Kidney epithelial cell (primary cell): ENCODE measurements around the gene SLC43A2. TPM values are rescaled to one million over a fixed set of nuclear protein-coding genes. Genes with fewer than 3 reads are reported as not detected.

Source experiments
- DNase-seq: peaks from one replicate; pipeline ENCODE4 v3.0.0-alpha.2; 2010; ENCODE audit warnings: low read depth
- H3K27me3 ChIP-seq: 2 replicates; pipeline ENCODE4 v1.6.0; 2011; ENCODE audit warnings: low read length; ENCODE audit not compliant: control insufficient read depth, insufficient read depth
- H3K36me3 ChIP-seq: 2 replicates; pipeline ENCODE4 v1.5.1; 2011; ENCODE audit warnings: low read length; ENCODE audit not compliant: control insufficient read depth, insufficient read depth
- H3K4me3 ChIP-seq: 2 replicates; pipeline ENCODE4 v1.5.1; 2011; ENCODE audit warnings: low read depth, mild to moderate bottlenecking, control low read depth, low read length
- total RNA-seq: library from RNA; depleted of rRNA; stranded (reverse); fragments of >200 nt; gene quantifications from 2 replicates; pipeline ENCODE4 v1.2.3, GENCODE V29; 2015
- TF ChIP-seq, protein P1 (sequence below): IDR thresholded peaks from 2 replicates; pipeline ENCODE4 v1.5.1; 2011; ENCODE audit warnings: mild to moderate bottlenecking, moderate library complexity, low read length, control low read depth, inconsistent platforms; ENCODE audit not compliant: insufficient read depth, poor library complexity, severe bottlenecking

Gene SLC43A2
- total RNA-seq, 1 donor from 2014 or later = 9.1 TPM

DNA sequence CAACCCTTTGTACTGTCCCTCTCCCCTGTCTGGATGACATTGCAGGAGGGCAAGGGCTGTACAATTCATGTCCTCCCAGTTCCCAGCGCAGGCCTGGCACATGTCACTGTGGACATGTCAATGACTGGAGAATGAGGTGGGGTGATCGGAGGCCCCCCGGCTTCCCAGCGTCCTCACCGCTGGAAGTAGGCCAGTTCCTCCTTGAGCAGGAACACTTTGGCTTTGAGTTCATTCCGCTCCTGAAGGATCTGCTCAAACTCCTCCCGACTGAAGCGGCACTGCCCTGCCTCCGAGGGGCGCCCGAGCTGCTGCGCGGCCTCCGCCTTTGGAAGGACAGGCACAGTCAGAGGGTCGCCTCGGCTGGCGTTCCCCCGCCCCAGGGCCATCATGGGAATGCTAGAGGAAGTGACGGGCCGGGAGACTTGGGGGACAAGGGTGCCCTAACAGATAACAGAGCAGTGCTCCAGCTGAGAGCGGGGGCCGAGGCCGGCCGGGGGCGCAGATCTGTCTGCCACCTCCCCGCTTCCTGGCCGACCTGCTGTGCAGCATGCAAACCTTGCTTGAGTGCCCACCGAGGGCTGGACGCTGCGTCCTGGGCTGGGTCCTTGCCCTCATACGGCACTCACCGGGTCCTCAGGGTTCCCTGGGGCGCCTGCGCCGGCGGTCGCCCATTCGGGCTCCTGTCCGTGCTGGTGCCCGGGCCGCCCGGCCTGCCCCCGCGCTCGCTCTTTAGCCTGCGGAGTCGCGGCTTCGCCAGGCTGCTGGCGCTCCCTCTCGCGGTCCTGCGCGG lies 19.7 kb upstream of the SLC43A2 start:
- peaks cover 5% of the 10 kb centered on the region for H3K36me3 ChIP-seq
- DNase-seq = no peak
- H3K4me3 ChIP-seq = peak overlapping the region; percentile 28
- H3K27me3 ChIP-seq = no peaks in the 10 kb centered on the region
- TF ChIP-seq, protein P1, sequence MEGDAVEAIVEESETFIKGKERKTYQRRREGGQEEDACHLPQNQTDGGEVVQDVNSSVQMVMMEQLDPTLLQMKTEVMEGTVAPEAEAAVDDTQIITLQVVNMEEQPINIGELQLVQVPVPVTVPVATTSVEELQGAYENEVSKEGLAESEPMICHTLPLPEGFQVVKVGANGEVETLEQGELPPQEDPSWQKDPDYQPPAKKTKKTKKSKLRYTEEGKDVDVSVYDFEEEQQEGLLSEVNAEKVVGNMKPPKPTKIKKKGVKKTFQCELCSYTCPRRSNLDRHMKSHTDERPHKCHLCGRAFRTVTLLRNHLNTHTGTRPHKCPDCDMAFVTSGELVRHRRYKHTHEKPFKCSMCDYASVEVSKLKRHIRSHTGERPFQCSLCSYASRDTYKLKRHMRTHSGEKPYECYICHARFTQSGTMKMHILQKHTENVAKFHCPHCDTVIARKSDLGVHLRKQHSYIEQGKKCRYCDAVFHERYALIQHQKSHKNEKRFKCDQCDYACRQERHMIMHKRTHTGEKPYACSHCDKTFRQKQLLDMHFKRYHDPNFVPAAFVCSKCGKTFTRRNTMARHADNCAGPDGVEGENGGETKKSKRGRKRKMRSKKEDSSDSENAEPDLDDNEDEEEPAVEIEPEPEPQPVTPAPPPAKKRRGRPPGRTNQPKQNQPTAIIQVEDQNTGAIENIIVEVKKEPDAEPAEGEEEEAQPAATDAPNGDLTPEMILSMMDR = peak; percentile 7

DNA sequence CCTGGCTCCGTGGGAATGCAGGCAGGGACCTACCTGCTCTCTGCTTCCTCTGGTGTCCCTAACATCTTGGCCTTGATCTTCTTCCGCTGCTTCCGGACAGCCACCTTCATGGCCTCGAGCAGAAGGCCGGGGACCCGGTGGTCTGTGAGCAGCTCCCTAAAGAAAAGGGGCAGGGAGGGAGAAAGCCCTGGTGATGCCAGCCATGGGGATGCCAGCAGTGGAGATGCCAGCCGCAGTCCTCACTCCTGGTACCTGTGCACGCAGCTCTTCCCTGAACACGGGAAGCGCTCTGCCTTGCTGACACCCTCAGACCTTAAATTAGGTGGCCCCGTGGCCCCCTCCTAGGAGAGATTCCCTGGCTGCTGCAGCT lies 19.2 kb upstream of the SLC43A2 start:
- peaks cover 4% of the 10 kb centered on the region for H3K36me3 ChIP-seq
- DNase-seq = no peak
- H3K27me3 ChIP-seq = no peaks in the 10 kb centered on the region
- TF ChIP-seq, protein P1 = no peak
- H3K4me3 ChIP-seq = no peak overlapping the region

DNA sequence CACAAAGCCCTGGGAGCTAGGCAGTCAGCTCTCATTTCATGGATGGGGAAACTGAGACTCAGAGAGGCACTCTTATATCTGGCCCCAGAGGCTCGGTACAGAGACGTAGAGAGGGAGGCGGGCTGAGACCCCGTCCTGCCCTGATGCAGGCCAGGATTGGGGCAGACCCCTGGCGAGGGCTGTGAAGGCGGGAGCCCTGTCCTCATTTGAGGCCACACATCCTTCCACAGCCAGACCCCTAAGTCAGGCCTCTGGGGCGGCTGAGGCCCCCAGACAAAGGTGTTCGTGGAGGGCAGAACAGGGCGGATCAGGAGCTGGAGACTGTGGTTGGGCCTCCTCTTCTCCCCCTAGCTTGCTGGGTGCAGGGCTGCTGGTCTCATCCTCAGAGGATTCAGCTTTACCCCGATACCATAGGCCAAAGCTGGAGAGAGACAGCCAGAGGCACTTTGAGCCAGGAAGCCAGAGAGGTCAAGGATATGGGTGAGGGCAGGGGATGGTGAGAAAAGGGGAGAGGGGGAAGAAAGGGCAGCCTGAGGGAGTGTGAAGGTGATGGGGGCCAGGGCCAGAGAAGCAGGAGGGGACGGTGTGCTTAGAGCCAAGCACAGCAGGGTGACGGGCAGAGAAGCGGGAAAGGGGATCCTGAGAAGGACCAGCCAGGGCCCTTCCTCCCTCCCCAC lies 17.7 kb upstream of the SLC43A2 start:
- Histone ChIP-seq H3K36me3 (peaks cover 4% of the 10 kb centered on the region), H3K4me3 (no peak overlapping the region), H3K27me3 (no peaks in the 10 kb centered on the region)
- TF ChIP-seq, protein P1 = no peak
- DNase-seq = no peak

DNA sequence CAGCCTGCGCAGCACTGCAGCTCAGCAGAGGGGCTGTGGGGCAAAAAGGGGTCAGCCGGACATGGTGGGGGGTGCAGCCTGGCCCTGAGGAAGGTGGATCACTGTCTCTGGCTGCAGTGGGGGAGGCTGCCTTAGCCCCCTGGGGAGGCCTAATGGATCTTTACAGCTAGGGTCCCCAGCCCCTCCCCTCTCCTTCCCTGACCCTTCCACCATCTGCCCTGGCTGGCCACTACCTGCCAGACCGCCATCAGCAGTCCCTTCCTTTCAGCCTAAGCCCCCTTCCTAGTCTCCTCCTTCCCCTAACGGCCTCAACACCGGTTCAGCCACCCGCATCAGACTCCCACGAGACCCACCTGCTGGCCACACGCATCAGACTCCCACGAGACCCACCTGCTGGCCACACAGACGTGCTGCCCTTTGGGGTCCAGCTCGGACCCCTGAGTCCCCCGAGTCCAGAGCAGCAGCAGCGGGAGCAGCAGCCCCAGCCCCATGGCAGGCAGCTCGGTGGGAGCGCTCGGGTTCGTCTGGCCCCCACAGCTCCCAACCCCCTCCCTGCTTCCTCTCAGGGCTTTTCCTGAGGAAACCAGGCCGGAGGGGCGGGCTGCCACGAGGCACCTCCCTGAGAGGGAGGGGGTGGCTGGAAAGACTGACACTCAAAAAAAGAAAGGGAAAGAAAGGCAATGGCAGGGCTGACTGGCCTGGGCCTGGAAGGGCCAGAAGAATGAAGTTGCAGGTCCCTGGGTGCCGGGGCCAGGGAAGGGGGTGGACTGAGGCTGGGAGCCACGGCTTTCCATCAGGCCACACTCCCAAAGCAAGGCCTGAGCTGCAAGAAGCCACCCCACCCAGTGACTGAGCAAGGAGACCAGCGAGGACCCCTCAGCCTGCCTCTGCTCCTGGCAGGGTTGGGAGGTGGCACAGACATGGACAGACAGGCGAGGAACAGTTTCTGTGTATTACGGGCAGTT lies 16.9 kb upstream of the SLC43A2 start, which contains the start of gene SCARF1:
SCARF1 (minus strand) TSS at position 526 of the 965 bp plus-strand sequence; CDS start at position 491, 35 bp downstream.
- Histone ChIP-seq H3K36me3 (no peaks in the 10 kb centered on the region), H3K27me3 (no peaks in the 10 kb centered on the region), H3K4me3 (no peak within 1 kb of the TSS)
- DNase-seq = no peak
- TF ChIP-seq, protein P1 = no peak

DNA sequence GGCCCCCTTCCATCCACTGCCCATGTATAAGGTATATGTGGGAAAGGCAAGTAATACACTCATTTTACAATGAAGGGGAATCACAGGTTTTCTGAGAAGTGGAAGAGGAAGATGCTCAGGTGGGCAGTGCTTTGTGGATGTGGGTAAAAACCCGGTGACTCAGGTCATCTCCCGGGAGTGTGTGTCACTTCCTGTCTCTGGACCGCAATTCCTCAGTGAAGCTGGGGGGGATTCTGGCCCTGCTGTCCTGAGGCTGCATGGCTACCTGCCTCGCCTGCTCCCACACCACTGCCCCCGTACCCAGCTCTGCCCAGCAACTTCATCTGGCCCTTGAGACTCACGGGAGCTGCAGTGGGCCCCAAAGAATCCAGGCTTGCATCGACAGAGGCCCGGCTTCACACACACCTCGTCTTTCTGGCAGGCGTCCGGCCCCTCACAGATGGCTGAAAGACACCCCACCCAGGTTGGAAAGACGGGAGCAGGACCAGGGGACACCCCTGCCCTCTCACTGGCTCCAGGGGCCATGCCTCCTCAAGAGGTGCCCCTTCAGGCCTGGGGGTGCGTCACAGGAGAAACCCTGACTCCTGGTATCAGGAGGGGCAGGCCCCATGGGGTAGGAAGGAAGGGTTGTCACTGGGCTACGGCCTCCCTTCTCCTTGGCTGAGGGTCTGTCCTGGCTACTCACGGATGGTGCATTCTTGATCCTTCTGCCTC lies 16.0 kb upstream of the SLC43A2 start:
- TF ChIP-seq, protein P1 = no peak
- Histone ChIP-seq H3K27me3 (no peaks in the 10 kb centered on the region), H3K36me3 (no peaks in the 10 kb centered on the region), H3K4me3 (no peak overlapping the region)
- DNase-seq = no peak
